ENCODE measurements around the gene C1QTNF4. TPM values are rescaled to one million over a fixed set of nuclear protein-coding genes. Genes with fewer than 3 reads are reported as not detected.
A peak's percentile ranks its signal among the peaks of the same experiment; 100 is the strongest.

C1QTNF4 gene
- total and polyA plus RNA-seq, 9 of the 15 experiments (the other 6 are each of a cell fraction or from before 2014, with no cell fraction given), result not detected

DNA sequence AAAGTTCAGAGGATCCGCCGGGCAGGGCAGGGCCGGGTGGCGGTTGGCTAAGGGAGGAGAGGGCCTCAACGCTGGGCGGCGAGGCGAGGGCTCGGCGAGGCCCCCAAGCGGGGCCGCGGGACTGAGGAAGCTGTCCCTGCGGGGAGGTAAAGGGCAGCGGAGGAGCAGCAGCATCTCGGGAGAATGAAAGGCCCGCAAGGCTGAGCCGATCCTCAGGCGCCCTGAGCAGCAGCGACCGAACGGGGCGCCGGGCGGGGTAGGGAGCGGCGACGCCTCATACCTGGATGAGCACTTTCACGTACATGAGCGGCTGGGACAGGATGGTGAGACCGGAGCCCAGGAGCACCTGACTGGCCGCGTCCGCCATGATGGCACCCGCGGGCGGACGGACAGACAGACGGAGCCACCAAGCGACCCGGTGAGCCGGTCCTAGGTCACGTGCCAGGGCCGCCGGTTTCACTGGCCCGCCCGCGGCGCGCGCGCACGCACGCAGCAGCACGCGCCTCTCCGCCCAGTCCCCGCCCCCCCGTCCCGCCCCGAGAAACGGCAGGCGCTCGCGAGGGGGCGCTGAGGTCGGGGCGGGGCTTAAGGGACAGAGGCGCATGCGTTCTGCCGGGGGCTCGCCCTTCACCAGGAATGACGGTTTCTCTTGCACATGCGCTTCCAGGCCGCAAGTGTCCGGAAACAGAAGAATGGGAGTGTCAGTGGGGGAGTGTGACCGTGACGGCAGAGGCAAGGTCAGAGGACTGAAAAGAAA, 48.1 kb upstream of the C1QTNF4 start, which contains the start of gene MTCH2 (continued):
- TF ChIP-seq, protein P1, sequence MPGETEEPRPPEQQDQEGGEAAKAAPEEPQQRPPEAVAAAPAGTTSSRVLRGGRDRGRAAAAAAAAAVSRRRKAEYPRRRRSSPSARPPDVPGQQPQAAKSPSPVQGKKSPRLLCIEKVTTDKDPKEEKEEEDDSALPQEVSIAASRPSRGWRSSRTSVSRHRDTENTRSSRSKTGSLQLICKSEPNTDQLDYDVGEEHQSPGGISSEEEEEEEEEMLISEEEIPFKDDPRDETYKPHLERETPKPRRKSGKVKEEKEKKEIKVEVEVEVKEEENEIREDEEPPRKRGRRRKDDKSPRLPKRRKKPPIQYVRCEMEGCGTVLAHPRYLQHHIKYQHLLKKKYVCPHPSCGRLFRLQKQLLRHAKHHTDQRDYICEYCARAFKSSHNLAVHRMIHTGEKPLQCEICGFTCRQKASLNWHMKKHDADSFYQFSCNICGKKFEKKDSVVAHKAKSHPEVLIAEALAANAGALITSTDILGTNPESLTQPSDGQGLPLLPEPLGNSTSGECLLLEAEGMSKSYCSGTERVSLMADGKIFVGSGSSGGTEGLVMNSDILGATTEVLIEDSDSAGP (CRISPR knock-in tag; IDR thresholded peaks at IDR 0.05), result no peak
- TF ChIP-seq ZNF699 (CRISPR knock-in tag; IDR thresholded peaks at IDR 0.05; ENCODE audit: insufficient replicate concordance), result no peak
- TF ChIP-seq, protein P2, sequence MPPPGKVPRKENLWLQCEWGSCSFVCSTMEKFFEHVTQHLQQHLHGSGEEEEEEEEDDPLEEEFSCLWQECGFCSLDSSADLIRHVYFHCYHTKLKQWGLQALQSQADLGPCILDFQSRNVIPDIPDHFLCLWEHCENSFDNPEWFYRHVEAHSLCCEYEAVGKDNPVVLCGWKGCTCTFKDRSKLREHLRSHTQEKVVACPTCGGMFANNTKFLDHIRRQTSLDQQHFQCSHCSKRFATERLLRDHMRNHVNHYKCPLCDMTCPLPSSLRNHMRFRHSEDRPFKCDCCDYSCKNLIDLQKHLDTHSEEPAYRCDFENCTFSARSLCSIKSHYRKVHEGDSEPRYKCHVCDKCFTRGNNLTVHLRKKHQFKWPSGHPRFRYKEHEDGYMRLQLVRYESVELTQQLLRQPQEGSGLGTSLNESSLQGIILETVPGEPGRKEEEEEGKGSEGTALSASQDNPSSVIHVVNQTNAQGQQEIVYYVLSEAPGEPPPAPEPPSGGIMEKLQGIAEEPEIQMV (tag; conservative IDR thresholded peaks at IDR 0.05; ENCODE audit: low read depth), result no peak

DNA sequence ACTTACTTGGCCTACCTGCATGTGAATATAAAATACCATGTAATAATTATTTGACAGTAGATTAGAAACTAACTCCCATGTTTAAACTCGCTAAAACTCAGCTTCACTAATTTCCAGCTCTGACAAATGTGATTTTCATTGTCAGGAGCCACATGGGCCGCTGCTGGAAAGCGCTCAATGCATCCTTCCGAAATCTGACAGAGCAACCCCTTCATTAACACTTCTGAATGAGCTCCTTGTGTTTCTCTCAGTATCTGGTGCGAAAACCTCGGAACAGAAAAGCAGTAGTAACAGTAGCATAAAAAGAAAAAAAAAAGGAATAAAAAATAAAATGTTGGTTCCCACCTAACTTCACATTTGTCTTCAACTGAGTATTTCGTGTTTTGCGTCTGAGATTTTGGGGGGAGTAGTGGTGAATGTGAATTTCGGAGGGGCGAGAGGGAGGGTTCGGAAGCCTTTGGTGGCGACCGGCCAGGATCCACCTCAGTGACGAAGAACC, 47.4 kb upstream of the C1QTNF4 start:
- Histone ChIP-seq H4K20me1 (replicated peaks; ENCODE audit: control insufficient read depth, insufficient read depth, low read length) (no peaks in the 10 kb centered on the region), H3K36me3 (ENCODE audit: control insufficient read depth, insufficient read depth, low read length) (peaks cover 31% of the 10 kb centered on the region), H3K4me1 (replicated peaks in 1 of 2; ENCODE audit: control insufficient read depth in 2 of 2, insufficient read depth in 2 of 2, low read length in 2 of 2) (peaks cover 11 to 23% of the 10 kb centered on the region in 2 experiments; a peak in 4 of 5 replicates), H3K27ac (ENCODE audit: extremely low read depth, low read depth, low read length) (peak overlapping the region; percentile 95), H3K9me1 (ENCODE audit: control insufficient read depth, insufficient read depth, low read length) (no peaks in the 10 kb centered on the region), H3K27me3 (ENCODE audit: control insufficient read depth in 2 of 2, insufficient read depth in 2 of 2, low read length in 2 of 2) (no peaks in the 10 kb centered on the region), H2AFZ (ENCODE audit: low read depth, low read length) (peak overlapping the region; percentile 94), H3K79me2 (ENCODE audit: control insufficient read depth, insufficient read depth, low read length) (peaks cover 42% of the 10 kb centered on the region), H3K4me2 (ENCODE audit: insufficient read depth, low read length) (peak overlapping the region; percentile 88), H3K9ac (ENCODE audit: insufficient read depth in 1 of 2, low read depth in 2 of 2, low read length in 2 of 2) (peak overlapping the region; percentile 96 to 100), H3K4me3 (peak overlapping the region; percentile 98), H3K9me3 (replicated peaks; ENCODE audit: control insufficient read depth, insufficient read depth, low read depth, low read length) (no peaks in the 10 kb centered on the region)
- ATAC-seq (0 out of 3 replicates have a peak, but pooled peaks have one; percentile 7), FAIRE-seq (peak; percentile 23), DNase-seq (ENCODE audit: extremely low read depth in 1 of 4, low spot score in 3 of 4) (peak in 1 of 4 experiments; percentile 28)
- ChIA-PET CTCF (ENCODE audit: low intra/inter-chr PET ratio) (interaction anchor here (0.7 kb wide), 1 partner anchor 468 kb away, joined by 3 read pairs; no protein-coding TSS in a partner anchor), POLR2A (interaction anchor here (0.7 to 1.0 kb wide), 2 partner anchors 33 to 186 kb away, joined by 3 read pairs; no protein-coding TSS in a partner anchor)
- in situ Hi-C loops (cut with MboI), result no loop called here
- WGBS (ENCODE audit: insufficient coverage, low coverage, missing lambda C conversion rate), result under 1% methylated on average over 13 of the region's 14 CpGs
- TSS peak; percentile 75 for BruUV-seq (replicated peaks)
- intact Hi-C loops (cut with micrococcal nuclease), result loop anchor here (2.0 to 10.0 kb wide), 3 partner anchors 76 to 213 kb away; partner anchors contain the start of genes AGBL2 and FNBP4
- 0 out of 2 replicates have a peak, but pooled peaks have one; percentile 35 for TF ChIP-seq SMARCA4 (IDR thresholded peaks at IDR 0.05)
- TF ChIP-seq, protein P3, sequence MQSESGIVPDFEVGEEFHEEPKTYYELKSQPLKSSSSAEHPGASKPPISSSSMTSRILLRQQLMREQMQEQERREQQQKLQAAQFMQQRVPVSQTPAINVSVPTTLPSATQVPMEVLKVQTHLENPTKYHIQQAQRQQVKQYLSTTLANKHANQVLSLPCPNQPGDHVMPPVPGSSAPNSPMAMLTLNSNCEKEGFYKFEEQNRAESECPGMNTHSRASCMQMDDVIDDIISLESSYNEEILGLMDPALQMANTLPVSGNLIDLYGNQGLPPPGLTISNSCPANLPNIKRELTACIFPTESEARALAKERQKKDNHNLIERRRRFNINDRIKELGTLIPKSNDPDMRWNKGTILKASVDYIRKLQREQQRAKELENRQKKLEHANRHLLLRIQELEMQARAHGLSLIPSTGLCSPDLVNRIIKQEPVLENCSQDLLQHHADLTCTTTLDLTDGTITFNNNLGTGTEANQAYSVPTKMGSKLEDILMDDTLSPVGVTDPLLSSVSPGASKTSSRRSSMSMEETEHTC (IDR thresholded peaks at IDR 0.05), result no peak
- 0 out of 2 replicates have a peak, but pooled peaks have one; percentile 25 for TF ChIP-seq DPF2 (IDR thresholded peaks at IDR 0.05)
- no peak for TF ChIP-seq ZNF644 (tag; IDR thresholded peaks at IDR 0.05; ENCODE audit: low read depth)

Measured in K562 (cell line).